ENCODE measurements around the gene PLCL2.

- TF ChIP-seq CTCF (IDR thresholded peaks at IDR 0.05) (no peak), POLR2A (IDR thresholded peaks at IDR 0.05) (no peak)
Observed at GRCh38 chr3:17035966-17036365, 151.2 kb downstream of the PLCL2 start.

Measured in body of pancreas (tissue), 4 donors.